ENCODE measurements around the gene GIMAP4.
"Not testable (repeated sequence)": the region's sequence is repeated elsewhere in the genome, so short reads cannot be mapped to it uniquely, and the experiment has no call there.

Gene GIMAP4

DNA sequence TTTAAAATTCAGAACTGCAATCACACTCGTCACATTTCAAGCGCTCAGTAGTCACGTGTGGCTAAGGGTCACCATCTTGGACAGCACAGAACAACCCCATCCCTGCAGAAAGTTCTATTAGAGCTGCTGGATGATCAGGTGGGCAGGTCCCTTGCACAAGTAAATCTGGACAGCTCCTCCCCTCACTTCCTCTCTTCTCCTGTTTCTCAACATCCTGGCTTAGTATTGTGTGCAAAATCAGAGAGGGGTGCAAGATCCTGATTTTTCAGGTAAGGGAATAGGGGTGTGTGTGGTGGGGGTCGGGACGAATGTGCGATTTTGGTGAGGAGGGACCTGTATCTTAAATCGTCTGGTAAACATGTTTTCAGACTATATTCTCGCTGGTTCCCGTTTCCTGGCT is at the start of gene GIMAP4:
GIMAP4 (plus strand) TSS at position 222 of the 400 bp plus-strand sequence. CDS start 2,512 bp downstream, outside the sequence.
- no peak for DNase-seq

DNA sequence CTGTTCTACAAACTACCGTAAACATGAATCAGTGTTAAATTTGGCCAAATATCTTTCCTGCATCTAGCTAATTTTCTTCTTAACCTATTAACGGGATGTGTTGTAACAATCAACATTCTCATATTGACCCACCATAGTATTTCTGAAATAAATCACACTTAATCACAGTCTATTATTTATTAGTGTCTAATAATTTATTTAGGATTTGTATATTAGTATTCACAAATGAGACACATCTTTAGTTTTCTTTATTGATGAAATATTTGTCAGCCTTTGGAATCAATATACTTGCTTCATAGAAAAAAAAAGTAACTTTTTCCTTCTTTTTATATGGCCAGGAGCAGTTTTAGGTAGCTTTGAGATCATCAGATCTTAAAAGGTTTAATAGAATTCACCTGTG is 47.9 kb upstream of the GIMAP4 start:
- no peak for DNase-seq

GRCh38 chr7:150520145-150520544 is 47.0 kb upstream of the GIMAP4 start:
- DNase-seq: no peak

DNA sequence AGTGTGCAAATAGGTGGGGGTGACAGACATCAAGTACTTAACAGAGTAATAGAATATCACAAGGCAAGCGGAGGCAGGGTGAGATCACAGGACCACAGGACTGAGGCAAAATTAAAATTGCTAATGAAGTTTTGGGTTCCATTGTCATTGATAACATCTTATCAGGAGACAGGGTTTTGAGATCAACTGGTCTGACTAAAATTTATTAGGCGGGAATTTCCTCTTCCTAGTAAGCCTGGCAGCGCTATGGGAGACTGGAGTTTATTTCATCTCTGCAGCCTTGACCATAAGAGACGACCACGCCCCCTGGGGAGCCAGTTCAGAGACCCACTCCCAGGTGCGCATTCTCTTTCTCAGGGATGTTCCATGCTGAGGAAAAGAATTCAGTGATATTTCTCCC is 44.3 kb upstream of the GIMAP4 start:
- not testable (repeated sequence) for DNase-seq

DNA sequence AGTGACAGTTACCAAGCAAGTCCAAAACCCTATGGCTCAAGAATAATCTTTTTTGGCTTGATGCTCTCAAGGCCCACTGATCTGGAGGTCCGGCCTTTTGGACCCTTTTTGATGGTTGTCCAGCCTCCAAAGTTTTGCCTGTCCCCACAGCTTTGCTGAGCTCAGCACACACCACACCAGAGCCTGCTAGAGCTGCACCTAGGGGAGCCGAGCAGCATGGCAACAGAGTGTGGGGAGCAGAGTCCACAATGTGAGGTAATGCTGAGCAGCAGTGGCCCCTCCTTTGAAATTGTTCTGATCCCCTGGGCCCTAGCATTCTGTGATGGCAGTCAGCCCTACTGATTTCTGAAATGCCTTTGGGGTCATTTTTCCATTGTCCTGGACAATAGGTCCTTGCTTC is 43.2 kb upstream of the GIMAP4 start:
- no peak for DNase-seq

DNA sequence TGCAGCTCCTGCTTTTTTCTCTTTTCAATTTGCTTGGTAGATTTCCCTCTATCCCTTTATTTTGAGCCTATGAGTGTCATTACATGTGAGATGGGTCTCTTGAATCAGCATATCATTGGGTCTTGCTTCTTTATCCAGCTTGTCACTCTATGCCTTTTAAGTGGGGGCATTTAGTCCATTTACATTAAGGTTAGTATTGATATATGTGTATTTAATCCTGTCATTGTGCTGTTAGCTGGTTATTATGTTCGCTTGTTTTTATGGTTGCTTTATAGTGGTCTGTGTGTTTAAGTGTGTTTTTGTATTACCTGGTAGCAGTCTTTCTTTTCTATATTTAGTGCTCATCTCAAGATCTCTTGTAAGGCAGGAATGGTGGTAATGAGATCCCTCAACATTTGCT is 35.5 kb upstream of the GIMAP4 start:
- no peak for DNase-seq

DNA sequence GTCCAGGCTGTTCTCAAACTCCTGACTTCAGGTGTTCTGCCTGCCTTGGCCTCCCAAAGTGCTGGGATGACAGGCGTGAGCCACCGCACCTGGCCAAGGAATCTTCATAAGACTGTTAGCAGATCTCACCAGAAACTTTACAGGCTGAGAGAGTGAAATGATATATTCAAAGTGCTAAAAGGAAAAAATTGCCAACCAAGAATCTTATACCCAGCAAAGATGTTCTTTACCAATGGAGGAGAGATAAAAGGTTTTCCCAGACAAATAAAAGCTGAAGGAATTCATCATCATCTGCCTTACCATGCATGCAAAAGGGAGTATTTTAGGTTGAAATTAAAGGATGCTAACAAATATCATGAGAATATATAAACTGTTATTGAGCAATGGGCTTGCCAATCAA is 28.9 kb upstream of the GIMAP4 start:
- DNase-seq: no peak

- DNase-seq: no peak
These were observed 14.0 kb upstream of the GIMAP4 start for GRCh38 chr7:150553163-150553562.

- no peak for DNase-seq
These were observed 10.6 kb upstream of the GIMAP4 start for GRCh38 chr7:150556521-150557138.

GRCh38 chr7:150560486-150560885 is 6.7 kb upstream of the GIMAP4 start:
- DNase-seq: no peak

- no peak for DNase-seq
These were observed 4.3 kb upstream of the GIMAP4 start for GRCh38 chr7:150562919-150563318.

DNA sequence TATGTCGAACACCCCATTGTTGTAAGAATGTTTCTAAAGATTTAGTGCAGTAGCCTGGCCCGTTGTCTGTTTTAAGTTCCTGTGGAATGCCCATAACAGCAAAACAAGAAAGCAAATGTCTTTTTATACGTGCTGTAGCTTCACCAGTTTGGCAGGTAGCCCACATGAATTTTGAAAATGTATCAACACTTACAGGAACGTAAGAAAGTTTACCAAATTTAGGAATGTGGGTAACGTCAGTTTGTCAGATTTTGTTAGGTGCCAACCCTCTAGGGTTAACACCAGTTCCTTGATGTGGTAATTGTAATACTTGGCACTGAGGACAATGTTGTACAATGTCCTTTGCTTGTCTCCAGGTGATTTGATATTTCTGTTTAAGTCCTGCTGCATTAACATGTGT is 3.2 kb upstream of the GIMAP4 start:
- DNase-seq: no peak

GRCh38 chr7:150564566-150564965 is 2.6 kb upstream of the GIMAP4 start:
- no peak for DNase-seq

DNA sequence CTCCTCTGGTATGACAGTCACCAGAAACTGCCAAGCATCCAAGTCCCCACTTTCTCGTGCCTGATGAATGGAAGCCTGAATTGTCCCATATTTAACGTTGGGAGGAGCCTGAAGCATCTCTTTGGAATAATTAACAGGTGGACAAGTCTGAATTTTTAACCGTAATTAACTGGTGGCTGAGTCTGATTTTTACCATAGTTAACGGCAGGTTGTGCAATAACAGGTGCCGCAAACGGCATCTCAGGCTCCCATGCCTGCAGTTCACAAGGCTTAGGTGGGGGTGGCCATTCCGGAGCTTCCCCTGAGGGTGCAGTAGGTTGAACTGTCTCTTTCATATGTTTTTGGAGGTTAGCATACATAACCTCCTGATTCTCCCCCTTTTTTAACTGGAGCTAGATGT is 2.0 kb upstream of the GIMAP4 start:
- no peak for DNase-seq

GRCh38 chr7:150566123-150566522 is 1.1 kb upstream of the GIMAP4 start:
- no peak for DNase-seq

DNA sequence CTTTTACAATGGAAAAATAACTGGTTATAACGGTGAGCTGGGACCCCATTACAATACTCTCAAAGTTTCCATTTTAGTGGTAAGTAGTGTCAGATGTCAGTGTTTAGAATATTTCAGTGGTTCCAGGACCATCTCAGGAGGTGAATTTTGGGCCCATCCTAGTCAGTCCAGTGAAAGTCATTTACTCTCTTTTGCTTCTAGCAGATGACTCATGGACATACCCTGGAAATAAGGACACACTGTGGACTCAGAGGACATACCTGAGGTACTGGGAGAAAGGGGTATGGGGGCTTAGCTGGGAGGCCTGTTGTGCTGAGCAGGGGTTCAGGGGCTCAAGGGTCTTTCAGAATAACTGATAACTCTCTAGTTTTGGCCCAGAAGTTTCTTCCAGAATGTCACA is 618 bp upstream of the GIMAP4 start:
- DNase-seq: no peak

DNA sequence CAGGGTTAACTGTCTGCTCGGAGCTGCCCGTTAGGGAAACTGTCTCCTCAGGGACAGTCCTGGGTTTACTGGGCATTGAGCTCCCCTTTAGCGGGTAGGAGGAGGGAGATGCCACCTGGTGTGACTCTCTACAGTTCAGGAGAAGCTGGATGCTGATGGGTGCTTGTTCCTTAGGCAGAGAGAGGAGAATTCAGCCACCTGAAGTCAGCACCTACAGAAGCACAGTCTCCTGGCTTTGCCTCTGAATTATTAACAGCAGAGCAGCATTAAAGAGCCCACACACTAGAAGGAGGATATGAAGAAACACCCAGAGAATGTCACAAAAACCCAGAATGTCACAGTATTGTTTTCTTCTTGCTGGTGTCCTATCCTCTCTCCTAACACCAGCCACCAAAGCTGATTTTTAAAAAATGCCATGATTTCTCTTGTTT is 696 bp downstream of the GIMAP4 start:
- DNase-seq: no peak

DNA sequence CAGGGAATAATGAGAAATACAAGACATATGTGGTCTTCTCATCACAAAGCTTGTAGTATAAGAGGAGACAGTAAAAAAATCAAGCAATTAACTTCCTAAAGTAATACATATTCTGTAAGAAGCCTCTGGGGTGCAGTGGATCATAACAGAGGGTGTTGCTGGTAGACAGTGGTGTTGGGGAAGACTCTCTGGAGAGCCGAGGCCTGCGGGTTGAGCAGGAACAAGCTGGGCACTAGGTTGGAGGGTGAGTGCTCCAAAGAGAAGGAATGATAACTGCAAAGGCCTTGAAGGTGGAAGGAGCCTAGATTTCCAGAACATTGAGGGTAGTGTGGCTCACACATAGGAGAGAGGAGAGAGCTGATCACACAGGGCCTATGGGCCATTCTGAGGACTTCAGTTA is 1.5 kb downstream of the GIMAP4 start:
- no peak for DNase-seq

DNA sequence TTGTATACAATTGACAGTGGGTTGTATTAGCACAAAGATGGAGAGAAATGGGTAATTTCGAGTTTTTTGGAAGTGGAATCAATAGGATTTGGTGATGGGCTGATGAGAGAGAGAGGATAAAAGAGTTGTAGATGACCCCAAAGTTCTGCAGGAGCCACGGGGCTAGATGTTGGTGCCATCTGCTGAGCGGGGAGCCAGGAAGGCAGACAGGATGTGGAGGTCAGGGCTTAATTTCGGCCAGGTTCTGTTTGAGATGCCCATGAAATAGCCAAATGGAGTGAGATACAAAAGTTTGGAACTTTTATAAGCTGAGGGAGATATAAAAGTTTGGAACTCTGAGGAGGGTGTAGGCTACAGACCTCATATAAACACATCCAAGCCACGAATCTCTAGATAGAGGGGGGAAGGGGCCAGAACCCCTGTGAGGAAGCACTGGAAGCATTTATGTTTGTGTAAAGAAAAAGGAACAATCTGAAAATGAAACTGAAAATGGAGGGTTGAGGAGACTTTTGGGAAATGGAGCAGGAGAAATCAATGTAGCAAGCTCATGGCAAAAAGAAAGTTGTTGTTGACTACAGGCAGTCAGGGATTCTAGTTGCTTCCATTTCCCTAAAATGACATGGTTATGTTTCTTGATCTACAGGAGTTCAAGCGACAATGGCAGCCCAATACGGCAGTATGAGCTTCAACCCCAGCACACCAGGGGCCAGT is 2.2 kb downstream of the GIMAP4 start:
- no peak for DNase-seq

DNA sequence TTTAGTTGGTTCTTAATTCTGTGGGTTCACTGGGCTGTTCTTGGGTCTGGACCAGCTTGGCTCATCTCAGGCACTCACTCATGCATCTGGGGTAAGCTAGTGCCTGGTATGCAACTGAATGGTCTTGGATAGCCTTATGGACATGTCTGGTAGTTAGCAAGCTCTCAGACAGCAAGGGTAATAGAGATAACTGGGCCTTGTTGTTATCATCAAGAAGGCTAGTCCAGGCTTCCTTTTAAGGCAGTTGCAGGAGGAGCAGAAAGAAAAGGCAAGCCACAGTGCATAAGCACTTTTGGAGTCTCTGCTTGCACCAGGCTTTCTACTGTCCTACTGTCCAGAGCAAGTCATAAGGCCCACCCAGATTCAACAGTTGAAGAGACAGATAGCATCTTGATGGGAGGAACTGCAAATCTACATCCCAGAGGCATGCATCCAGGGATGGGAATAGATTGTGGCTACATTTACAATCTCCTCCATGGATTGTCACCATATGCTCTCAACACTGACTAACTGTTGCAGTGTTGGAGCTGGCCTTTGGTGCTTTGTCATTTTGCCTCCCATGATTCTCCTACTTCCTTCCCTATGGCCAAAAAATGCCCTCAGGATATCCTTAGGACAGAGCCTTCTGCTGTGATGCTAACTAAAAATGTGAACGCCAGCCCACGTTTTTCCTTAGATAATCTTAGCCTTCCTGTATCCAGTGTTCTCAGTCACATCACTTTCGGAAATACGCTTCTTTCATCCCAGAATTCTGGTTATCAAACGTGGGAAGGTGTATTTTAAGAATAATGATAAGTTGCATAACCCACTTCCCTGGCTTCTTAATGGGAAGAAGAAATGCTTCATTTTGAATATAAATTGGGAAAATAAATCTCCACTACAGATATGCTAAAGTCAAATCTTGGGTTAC is 3.6 kb downstream of the GIMAP4 start:
- DNase-seq: no peak

- DNase-seq: no peak
These were observed 5.3 kb downstream of the GIMAP4 start for GRCh38 chr7:150572496-150572895.

GRCh38 chr7:150579979-150580637 is 12.9 kb downstream of the GIMAP4 start:
- not testable (repeated sequence) for DNase-seq

All from NCI-H2029 treated with DMSO at 0.1 percent for 48 hours (cell line).